Forelimb muscle (tissue), 1 donor: ENCODE results near the gene GABRG3. TPM values are rescaled to one million over a fixed set of nuclear protein-coding genes. Genes with fewer than 3 reads are reported as not detected.
A peak's percentile ranks its signal among the peaks of the same experiment; 100 is the strongest.
"Not testable (repeated sequence)": the region's sequence is repeated elsewhere in the genome, so short reads cannot be mapped to it uniquely, and the experiment has no call there.

ENCODE experiments used
- DNase-seq: peaks from one replicate; pipeline ENCODE4 v3.0.0-alpha.2; 2013; ENCODE audit warnings: low read depth
- polyA plus RNA-seq: library from polyadenylated mRNA; unstranded; fragments of 120-200 nt; gene quantifications from one replicate; pipeline ENCODE4 v1.2.1, GENCODE V29; 2013; ENCODE audit not compliant: insufficient read length

GABRG3 gene
- polyA plus RNA-seq, 1 donor, result 0.22 TPM

GRCh38 chr15:27330326-27330725, 359.3 kb downstream of the GABRG3 start:
- no peak for DNase-seq

DNA sequence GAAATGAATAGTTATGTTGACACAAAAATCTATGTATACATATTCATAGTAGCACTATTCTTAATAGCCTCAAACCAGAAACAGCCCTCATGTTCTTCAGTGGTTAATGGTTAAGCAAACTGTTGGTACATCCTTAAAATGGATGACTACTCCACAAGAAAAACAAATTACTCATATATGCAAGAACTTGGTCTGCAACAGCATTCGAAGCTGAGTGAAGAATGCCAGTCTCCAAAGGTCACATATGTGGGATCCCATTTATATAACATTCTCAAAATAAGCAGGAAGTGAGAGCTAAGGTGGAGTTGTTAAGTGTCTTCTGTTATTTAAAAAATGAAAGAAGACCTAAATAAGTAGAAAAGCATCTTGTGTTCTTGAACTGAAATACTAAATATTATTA, 365.7 kb downstream of the GABRG3 start:
- DNase-seq, result no peak

DNA sequence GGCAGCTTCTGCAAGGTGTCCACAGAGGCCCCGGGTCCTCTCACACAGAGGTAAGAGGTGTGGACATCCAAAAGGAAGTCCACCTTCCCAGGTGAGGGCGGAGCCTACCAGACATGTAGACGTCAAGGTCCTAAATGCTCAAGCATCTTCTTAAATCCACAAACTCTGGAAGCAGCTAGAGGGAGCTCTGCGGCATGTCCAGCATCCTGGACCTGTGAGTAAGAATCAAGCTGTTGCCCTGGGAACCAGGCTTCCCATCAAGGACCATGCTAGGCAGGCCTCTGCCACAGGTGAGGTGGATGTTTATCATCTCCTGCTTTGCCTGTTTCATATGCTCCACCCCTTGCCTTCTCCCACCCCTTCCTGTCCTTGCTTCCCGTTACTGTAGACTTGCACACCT, 368.2 kb downstream of the GABRG3 start:
- DNase-seq, result no peak

GRCh38 chr15:27341780-27342343, 370.9 kb downstream of the GABRG3 start:
- DNase-seq, result no peak

DNA sequence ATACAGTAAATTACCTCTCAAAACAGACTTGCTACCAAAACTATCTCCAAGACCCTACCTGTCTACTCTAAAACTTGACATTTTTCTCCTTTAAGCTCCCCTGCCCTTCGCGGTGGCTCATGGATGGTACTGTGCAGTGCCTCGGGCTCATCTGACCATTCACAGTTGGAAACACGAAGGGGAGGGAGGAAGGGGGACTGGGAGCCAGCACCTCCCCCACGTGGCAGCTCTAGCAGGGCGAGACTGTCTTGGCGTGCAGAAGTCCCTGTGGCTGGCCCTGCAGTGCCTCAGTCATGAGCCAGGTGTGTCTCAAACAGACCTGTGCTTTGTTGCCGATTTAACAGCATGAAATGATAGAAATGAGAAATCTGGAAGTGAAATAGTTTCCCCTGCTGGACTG, 372.0 kb downstream of the GABRG3 start:
- no peak for DNase-seq

- no peak for DNase-seq
These were observed 381.2 kb downstream of the GABRG3 start for GRCh38 chr15:27352136-27352535.

DNA sequence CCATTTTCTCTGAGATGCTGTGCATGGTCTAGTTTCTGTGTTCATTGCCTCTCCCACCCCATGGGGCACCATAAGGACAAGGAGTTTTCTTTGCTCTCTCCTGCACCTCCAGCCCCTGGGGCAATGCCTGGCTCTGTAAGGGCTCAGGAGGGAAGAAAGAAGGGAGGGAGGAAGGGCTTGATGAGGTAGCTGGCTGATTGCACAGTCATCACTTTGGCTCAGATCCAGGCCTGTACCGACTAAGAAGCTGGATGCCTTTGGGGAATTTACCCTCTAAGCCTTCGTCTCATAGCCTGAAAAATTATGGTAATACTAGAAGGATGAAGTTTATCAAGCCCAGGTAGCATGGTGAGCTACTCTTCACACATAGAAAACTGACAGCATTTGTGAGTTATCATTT, 382.9 kb downstream of the GABRG3 start:
- DNase-seq, result no peak

GRCh38 chr15:27358751-27359434, 387.9 kb downstream of the GABRG3 start:
- DNase-seq, result no peak

DNA sequence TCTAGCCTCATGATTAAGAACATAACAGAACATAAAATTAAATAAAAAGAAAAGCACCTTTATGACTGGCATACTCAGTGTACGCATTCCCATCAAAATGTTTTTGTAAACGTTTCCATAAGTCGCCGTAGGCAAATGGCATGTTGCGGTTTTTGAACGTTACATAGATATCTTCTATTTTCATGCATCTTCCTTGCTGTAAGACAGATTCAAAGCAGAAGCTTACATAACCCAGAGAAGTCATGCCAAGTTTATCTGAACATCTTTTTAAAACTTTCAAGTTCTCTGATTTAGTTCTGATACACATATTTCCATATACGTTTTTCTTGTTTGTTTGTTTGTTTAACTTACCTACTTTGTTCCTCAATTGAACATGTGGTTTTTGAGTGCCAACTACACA, 388.6 kb downstream of the GABRG3 start:
- DNase-seq, result no peak

DNA sequence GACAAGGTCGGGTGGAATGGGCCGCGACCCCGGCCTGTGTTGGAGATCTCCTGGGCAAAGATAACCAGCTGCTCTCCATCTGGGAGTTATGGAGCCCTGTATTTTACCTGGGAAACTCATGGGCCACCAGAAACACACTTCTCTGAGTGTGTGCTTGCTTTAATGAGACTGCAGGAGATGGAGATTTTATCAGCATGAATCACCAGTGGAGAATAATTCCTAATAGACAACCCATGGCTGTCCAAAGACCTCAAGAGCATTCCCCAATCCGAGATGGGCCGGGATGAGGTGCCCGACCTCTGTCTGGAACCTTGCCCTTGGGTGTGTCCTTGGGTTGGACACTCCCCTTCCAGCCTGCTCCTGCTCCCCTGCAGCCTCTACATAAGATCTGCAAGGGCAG, 389.3 kb downstream of the GABRG3 start:
- DNase-seq, result no peak

GRCh38 chr15:27361438-27361837, 390.5 kb downstream of the GABRG3 start:
- DNase-seq, result no peak

DNA sequence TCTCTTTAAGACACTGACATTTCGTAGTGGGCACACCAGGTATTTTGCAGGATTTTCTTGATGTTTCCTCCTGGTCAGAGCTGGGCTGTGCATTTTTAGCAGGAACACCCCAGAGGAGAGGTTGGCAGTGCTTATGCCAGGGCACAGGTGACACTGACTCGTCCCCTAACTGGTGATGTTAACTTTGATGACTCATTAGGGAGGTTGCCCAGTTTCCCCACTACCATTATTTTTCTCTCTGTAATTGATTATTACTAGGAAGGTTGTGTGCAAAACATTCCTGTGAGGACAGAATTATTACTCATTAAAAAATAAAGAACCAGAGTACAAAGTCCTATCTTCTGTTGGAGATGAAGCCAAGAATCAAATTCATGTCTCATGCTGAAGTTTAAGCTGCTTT, 394.5 kb downstream of the GABRG3 start:
- DNase-seq, result no peak

DNA sequence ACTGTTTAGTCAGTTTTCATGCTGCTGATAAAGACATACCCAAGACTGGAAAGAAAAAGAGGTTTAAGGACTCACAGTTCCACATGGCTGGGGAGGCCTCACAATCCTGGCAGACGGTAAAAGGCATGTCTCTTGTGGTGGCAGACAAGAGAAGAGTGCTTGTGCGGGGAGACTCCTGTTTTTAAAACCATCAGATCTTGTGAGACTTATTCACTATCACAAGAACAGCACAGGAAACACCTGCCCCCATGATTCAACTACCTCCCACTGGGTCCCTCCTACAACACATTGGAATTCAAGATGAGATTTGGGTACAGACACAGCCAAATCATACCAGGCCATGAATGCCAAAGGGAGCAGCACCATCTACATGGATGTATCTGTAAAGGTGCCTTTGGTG, 406.4 kb downstream of the GABRG3 start:
- DNase-seq, result not testable (repeated sequence)

DNA sequence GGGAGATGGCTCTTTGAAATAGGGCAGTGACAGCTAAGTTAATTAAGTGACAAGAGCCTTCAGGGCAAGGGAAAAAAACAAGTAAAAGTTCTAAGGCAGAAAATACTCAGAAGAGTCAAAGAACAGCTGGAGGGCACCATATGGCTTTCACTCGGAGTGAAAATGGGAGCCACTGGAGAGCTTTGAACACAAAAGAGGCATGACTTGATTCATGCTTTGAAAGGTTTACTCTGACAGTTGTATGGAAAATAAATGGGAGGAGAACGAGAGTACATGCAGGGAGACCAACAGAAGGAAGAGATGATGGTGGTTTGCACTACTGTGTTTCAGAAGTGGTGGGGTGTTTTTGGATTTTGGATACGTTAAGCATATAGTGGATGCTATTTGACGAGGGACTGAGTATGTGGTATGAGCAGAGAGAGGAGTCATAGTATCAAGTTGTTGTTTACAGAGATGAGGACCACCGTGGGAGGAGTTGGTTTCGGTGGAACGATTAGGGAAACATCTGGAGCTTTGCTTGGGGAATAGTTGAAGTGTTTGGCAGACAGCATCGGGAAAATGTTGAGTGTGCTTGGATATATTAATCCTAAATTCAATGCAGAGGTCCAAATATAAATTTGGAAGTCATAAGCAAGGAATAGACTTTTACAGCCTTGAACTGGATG, 411.5 kb downstream of the GABRG3 start:
- DNase-seq, result peak; percentile 38

GRCh38 chr15:27383726-27384125, 412.7 kb downstream of the GABRG3 start:
- DNase-seq, result no peak

DNA sequence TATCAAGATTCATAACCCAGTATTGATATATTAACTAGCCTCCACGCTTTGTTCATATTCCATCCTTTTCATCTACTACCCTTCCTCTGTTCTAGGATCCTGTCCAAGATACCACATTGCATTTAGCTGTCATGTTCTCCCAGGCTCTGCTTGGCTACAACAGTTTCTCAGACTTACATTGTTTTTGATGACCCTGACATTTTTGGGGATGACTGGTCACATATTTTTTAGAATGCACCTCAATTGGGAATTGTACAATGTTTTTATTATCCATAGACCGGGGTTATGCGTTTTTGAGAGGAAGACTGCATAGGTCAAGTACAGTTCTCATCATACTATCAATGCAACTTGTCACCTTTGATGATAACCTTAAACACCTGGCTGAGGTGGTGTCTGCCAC, 421.2 kb downstream of the GABRG3 start:
- DNase-seq, result no peak

DNA sequence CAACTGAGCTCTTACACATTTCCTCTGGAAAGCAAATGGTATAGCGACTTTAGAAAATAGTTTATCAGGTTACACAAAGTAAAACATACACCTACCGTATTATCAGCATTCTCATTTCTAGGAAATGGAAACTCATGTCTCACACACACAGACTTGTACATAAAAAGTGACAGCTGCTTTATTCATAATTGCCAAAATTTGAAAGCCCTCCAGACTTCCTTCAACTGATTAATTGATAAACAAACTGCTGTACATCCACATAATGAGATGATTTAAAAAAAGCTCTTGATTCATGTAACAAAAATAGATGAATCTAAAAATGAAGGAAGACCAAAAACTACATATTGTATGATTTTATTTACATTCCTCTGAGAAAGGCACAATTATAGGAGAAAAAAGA, 425.5 kb downstream of the GABRG3 start:
- no peak for DNase-seq

- no peak for DNase-seq
These were observed 426.0 kb downstream of the GABRG3 start for GRCh38 chr15:27396996-27397395.

GRCh38 chr15:27398631-27399161, 427.7 kb downstream of the GABRG3 start:
- DNase-seq, result no peak

DNA sequence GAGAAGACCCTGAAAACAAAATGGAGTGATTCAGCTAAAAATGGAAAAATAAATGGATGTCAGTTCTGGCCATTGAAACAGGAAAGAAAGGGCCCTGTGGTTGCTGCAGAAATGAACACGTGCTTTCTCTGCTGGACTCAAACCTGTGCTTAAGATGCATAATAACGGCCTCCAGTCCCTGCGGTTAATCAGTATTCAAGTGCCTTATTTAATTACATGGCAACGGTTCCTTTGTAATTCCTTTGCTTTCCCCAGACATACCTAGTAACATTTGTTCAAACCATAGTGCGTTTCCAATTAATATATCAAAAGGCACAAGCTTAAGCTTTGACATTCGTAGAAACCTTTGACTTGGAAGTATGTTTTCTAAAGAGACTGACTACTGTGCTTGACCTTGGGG, 428.3 kb downstream of the GABRG3 start:
- DNase-seq, result no peak

- DNase-seq, result peak; percentile 31
These were observed 430.5 kb downstream of the GABRG3 start for GRCh38 chr15:27401471-27401870.

GRCh38 chr15:27408428-27408827, 437.4 kb downstream of the GABRG3 start:
- DNase-seq, result no peak

DNA sequence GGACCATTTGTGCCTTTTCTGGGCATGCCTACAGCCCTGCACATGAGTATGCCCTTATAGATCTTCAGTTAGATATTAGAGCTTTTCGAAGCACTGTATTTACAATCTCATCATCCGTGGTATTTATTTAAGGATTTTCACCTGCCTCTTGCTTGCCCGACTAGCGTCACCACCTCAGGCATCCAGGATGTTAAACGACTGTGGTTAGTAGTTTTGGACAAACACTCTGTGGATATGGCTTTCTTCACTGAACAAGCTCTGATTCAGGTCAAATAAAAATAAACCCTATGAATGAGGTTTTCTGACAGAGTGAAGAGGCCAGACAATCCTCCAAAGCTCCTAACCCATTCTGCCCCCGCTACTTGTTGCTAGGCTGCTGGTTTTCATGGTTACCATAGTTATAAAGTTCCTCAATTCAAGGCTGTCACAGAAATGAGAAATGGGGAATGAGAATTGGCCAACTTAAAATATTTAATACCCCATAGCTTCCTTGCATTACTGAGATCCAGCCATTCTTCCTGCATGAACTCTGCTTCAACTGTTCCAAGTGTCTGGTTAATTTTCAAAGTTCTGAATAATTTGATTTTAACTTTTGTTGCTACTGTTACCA, 440.1 kb downstream of the GABRG3 start:
- DNase-seq, result no peak
